Stimulated activated CD8-positive, alpha-beta memory T cell treated with anti-CD3 and anti-CD28 coated beads, Interleukin-12 subunit alpha, Interleukin-12 subunit beta, amount 100 ng/mL, for 4 hours (primary cell): Measurements from ENCODE around the gene POLR3E.
"Not testable (repeated sequence)": the region's sequence is repeated elsewhere in the genome, so short reads cannot be mapped to it uniquely, and the experiment has no call there.

Experiments
- DNase-seq: peaks from one replicate; pipeline ENCODE4 v3.0.0-alpha.2; 2020; ENCODE audit warnings: low read depth

The POLR3E gene

DNA sequence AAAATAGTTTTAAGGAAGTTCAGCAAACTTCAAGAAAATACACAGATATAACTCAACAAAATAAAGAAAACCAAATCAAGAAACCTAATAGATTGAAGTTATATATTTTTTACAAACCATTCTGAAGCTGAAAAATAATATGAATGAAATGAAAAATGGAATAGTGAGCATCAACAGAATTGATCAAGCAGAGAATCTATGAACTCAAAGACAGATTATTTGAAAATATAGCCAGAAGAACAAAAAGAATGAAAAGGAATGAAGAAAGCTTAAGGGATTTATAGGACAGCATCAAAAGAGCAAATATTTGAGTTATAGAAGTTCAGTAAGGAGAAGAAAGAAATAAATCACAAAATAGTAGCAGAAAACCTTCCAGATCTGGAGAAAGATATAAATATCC lies 39.4 kb downstream of the POLR3E start:
- no peak for DNase-seq

- DNase-seq = no peak
Measured at GRCh38 chr16:22337045-22337444, 39.8 kb downstream of the POLR3E start.

DNA sequence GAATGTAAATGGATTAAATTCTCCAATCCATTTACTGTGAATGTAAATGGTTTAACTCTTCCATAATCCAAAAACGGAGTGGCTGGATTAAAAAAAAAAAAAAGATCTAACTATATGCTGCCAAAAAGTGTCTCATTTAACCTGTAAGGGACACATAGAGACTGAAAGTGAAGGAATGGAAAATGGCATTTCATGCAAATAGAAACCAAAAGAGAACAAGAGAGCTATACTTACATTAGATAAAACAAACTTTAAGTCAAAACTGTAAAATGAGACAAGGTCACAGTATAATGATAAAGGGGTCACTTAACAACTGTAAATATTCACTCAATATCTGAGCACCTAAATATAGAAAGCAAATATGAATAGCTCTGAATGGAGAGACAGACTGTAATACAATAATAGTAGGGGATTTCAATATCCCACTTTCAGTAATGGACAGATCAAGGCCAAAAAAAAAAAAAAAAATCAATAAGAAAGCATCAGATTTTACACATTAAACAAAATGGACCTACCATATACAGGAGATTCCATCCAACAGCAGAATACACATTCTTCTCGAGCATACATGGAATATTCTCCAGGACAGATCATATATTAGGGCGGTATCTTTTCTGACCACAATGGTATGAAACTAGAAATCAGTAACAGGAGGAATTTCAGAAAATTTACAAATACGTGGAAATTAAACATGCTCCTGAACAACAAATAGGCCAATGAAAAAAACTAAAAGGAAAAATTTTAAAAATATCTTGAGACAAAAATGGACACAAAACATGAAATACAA lies 40.8 kb downstream of the POLR3E start:
- DNase-seq = no peak

DNA sequence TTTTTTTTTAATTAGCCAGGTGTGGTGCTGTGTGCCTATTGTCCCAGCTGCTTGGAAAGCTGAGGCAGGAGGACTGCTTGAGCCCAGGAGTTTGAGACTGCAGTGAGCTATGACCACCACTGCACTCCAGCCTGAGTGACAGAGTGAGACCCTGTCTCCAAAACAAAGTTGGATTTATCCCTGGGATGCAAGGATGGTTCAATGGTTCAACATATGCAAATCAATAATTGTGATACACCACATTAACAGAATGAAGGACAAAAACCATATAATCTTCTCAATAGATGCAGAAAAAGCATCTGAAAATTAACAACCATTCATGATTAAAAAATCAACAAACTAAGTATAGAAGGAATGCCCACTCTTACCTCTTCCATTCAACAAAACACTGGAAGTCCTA lies 43.7 kb downstream of the POLR3E start:
- no peak for DNase-seq

DNA sequence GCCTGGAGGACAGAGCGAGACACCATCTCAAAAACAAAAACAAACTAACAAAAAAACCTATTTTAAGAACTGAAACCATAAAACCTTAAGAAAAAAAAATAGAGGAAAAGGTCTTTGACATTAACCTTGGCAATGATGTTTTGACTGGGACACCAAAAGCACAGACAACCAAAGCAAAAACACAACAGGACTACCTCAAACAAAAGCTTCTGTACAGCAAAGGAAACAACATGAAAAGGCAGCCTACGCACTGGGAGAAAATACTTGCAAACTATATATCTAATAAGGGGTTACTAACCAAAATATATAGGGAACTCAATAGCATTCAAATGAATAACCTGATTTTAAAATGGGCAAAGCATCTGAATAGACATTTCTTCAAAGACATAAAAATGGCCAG lies 44.9 kb downstream of the POLR3E start:
- no peak for DNase-seq

DNA sequence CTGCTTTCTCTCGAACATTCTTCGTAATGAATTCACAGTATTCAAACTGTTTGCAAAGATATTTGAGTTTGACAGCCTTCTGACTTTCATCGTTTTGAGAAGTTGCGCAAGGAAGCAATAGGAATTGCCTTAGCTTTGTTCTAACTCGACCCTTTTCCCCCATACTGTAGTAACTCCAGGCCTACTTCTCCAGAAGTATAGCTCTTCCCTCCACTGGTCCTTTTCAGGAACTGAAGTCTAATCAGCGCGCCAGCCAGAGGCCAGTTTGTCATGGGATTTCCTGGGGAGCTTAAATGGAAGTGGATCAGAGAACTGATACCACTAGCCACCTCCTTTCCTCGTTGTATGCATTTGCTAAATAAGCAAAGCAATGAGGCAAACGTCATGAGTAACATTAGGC lies 49.3 kb downstream of the POLR3E start:
- no peak for DNase-seq

GRCh38 chr16:22347100-22347820 lies 50.1 kb downstream of the POLR3E start:
- no peak for DNase-seq

DNA sequence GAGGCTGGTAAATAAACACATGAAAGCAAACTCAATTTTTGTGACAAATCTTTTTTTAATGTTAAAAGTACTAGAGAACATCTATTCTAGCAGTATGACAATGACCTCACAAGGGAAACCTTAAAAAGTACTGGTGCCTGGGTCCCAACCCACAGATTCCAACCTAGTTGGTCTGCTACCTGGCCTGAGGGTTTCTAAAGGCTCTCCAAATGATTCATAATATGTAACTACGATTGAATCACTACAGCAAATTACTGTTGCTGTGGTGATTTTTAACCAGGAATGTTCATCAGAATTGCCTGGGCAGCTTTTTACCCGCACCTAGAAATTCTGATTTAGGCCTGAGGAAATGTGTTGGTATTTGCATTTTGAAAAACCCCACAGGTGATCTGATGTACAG lies 51.1 kb downstream of the POLR3E start:
- no peak for DNase-seq

GRCh38 chr16:22351017-22351416 lies 53.8 kb downstream of the POLR3E start:
- DNase-seq = not testable (repeated sequence)

- DNase-seq = no peak
Measured at GRCh38 chr16:22352140-22352539, 54.9 kb downstream of the POLR3E start.

- no peak for DNase-seq
Measured at GRCh38 chr16:22352723-22353122, 55.5 kb downstream of the POLR3E start.

- DNase-seq = no peak
Measured at GRCh38 chr16:22353191-22353919, 56.1 kb downstream of the POLR3E start.

GRCh38 chr16:22353933-22354541 lies 56.8 kb downstream of the POLR3E start:
- no peak for DNase-seq

DNA sequence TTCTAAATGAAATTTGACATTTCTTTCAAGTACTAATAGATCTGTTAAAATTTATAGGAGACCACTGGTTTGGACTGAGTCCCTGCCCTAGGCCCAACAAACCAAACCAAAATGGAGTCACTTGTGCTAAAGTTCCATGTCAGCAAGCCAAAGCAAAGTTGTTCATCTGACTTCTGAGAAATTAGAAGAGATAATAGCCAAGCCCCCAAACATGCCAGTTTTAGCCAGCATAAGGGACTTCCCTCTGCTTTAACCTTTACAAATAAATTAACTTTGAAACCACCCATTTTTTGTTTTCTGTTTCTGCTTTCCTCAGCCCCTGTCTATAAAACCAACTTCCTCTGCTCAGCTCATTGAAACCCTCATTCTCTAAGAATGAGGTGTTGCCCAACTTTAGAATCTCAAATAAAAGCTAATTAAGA lies 58.3 kb downstream of the POLR3E start:
- no peak for DNase-seq

GRCh38 chr16:22356930-22357634 lies 59.9 kb downstream of the POLR3E start:
- DNase-seq = no peak

DNA sequence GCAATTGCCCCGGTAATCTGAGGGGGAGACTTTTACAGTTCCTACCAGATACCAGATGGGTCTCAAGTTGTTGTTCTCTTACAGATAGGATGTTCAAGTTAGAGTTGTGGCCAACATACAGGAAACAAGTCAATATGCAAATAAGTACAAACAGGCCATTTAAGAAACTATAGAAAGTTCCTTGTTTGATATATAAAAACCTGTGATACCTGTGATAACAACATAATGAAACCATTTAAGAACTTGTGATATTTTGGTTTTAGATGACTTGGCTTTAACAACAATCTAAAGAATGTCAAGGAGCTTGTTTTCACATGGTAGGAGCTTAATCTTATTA lies 60.4 kb downstream of the POLR3E start:
- no peak for DNase-seq

GRCh38 chr16:22358000-22358399 lies 60.8 kb downstream of the POLR3E start:
- no peak for DNase-seq

DNA sequence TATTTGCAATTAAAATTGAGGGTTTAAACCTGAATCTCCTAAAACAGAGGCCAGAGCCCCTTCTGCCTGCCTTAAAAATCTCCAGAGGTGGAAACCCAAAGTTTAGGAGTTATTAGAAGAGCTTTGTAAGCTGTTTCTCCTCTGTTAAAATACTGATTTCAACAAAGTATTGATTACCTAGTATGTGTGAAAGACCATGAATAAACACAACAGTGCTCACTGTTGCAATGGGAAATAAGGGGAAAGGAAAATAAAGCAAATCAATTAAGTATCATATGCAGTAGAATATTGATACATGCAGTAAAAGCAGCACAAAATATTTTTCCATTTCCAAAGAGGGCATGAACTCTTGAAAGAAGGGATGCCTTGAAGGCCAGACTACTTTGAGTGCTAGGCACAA lies 62.5 kb downstream of the POLR3E start:
- no peak for DNase-seq

GRCh38 chr16:22360963-22361659 lies 63.9 kb downstream of the POLR3E start:
- no peak for DNase-seq

DNA sequence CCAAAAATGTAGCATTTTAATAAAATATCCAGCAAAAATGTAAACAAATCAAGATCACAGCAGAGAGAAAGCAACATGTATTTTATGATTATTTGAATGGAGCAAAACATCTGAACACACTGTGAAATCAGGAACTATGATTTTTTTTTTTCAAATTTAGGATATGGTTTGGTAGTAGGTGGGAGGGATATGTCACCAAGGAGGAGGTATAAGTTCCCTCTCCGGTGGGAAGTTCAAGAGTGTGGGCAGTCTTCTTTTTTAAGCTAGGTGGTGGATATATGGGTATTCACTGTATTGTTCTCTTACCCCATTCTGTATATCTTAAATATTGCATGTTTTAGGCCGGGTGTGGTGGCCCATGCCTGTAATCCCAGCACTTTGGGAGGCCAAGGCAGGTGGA lies 67.0 kb downstream of the POLR3E start:
- no peak for DNase-seq

DNA sequence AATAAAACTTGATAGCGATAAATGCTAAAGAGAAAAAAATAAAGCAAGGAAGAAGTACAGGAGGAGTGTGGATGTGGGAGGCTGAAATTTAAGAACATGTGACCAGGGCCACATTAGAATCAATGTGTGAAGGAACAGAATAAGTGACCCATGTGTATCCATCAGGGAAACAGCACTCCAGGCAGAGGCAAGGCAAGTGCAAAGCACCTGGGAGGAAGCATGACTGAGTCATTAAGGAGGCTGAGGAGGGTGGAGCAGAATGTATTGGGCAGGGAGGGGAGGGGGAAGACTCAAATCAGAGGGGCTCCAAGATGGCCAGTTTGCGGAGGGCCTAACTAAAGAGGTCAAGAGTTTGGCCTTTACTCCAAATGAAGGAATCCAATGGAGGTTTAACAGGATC lies 69.2 kb downstream of the POLR3E start:
- DNase-seq = no peak
